ENCODE data around the gene TUBB. TPM values are rescaled to one million over a fixed set of nuclear protein-coding genes. Genes with fewer than 3 reads are reported as not detected.

The TUBB gene
- total and polyA plus RNA-seq, 2 donors (not counting 1 experiment from before 2014, with no cell fraction given): 102 to 295 TPM

DNA sequence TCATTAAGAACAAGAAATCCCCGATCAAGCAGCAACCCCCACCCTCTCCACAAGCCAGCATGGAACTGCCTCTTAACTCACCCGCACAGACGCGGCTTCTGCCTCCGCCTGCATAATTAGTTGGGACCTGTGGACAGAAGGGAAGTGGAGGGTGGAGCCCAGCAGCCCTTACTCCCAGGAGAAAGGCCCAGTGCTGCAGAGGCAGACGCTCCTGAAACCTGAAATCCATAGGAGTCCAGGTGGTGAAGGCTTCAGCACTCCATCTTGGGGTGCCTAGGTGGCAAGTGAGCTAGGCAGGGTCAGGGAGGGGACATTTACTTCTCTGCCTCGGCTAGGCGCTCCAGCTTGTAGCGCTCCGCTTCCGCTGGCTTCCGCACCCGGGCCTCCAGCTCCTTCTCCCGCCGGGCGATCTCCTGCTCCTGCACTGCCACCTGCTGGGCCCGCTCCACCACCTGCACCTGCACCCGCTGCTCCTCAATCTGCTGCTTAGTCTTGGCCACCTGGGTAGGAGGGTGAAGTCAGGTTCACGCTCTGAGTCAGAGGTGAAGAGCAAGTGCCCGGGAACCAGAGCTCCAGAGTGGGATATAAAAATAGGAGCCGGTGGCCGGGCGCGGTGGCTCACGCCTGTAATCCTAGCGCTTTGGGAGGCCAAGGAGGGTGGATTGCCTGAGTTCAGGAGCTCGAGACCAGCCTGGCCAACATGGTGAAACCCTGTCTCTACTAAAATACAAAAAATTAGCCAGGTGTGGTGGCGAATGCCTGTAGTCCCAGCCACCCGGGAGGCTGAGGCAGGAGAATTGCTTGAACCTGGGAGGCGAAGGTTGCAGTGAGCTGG is 10.7 kb downstream of the TUBB start:
- peak overlapping the region; percentile 67 for H2AFZ ChIP-seq (ENCODE audit: insufficient read depth, low read depth, low read length, poor library complexity, severe bottlenecking)
- TF ChIP-seq, protein P1, sequence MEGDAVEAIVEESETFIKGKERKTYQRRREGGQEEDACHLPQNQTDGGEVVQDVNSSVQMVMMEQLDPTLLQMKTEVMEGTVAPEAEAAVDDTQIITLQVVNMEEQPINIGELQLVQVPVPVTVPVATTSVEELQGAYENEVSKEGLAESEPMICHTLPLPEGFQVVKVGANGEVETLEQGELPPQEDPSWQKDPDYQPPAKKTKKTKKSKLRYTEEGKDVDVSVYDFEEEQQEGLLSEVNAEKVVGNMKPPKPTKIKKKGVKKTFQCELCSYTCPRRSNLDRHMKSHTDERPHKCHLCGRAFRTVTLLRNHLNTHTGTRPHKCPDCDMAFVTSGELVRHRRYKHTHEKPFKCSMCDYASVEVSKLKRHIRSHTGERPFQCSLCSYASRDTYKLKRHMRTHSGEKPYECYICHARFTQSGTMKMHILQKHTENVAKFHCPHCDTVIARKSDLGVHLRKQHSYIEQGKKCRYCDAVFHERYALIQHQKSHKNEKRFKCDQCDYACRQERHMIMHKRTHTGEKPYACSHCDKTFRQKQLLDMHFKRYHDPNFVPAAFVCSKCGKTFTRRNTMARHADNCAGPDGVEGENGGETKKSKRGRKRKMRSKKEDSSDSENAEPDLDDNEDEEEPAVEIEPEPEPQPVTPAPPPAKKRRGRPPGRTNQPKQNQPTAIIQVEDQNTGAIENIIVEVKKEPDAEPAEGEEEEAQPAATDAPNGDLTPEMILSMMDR (IDR thresholded peaks at IDR 0.05): peak; percentile 77
- TF ChIP-seq EZH2 (IDR thresholded peaks at IDR 0.05; ENCODE audit: borderline replicate concordance, insufficient read depth, low read depth, low read length, poor library complexity, severe bottlenecking): no peak
- no peaks in the 10 kb centered on the region for H3K9me3 ChIP-seq (ENCODE audit: control extremely low read depth in 1 of 3, control insufficient read depth in 2 of 3, insufficient read depth in 1 of 3, low read length in 2 of 3)
- DNase-seq (peak; percentile 86), ATAC-seq (ENCODE audit: low read depth) (peak; percentile 89)
- CTCF ChIA-PET: interaction anchor here (0.5 to 22.5 kb wide), 46 partner anchors 8 to 372 kb away, joined by 3 to 963 read pairs (median 4); partner anchors contain the start of genes ABCF1, ATAT1, C6orf136 and DHX16
- Mint-ChIP-seq H3K27me3 (no peaks in the 10 kb centered on the region), H3K27ac (peak overlapping the region; percentile 42), H3K4me3 (peak overlapping the region; percentile 40), H3K9me3 (ENCODE audit: insufficient read depth) (no peaks in the 10 kb centered on the region), H3K4me1 (peaks cover 25% of the 10 kb centered on the region)
- no peaks in the 10 kb centered on the region for H3K27me3 ChIP-seq (replicated peaks in 1 of 4; ENCODE audit: control extremely low read depth in 1 of 4, control insufficient read depth in 3 of 4, insufficient read depth in 4 of 4, low read length in 3 of 4)
- peak overlapping the region; percentile 79 for H3K4me2 ChIP-seq (replicated peaks; ENCODE audit: low read depth, low read length, poor library complexity, severe bottlenecking)
- WGBS (ENCODE audit: insufficient coverage): 19% methylated on average over 21 of the region's 30 CpGs
- POLR2A ChIA-PET: interaction anchor here (0.5 to 2.2 kb wide), 9 partner anchors 8 to 249 kb away, joined by 3 to 14 read pairs (median 4); partner anchors contain the start of gene DHX16
- peaks cover 3 to 31% of the 10 kb centered on the region in 2 experiments for H3K36me3 ChIP-seq (replicated peaks in 1 of 2; ENCODE audit: control extremely low read depth in 1 of 2, control insufficient read depth in 1 of 2, extremely low read depth in 1 of 2, insufficient read depth in 2 of 2, low read length in 1 of 2)
- H3K4me1 ChIP-seq (ENCODE audit: control insufficient read depth in 2 of 2, insufficient read depth in 2 of 2, low read length in 2 of 2): peaks cover 22 to 23% of the 10 kb centered on the region in 2 donors
- H3K79me2 ChIP-seq (ENCODE audit: control insufficient read depth, insufficient read depth, low read length): peaks cover 64% of the 10 kb centered on the region
- H3K27ac ChIP-seq (ENCODE audit: low read length in 2 of 2): no peak overlapping the region
- intact Hi-C loops (cut with micrococcal nuclease): loop anchor here (1.0 to 2.0 kb wide), 3 partner anchors 105 to 248 kb away; partner anchors contain the start of gene ATAT1
- peak overlapping the region in 3 of 5 experiments; percentile 5 to 29 (median 25) for H3K4me3 ChIP-seq (ENCODE audit: control extremely low read depth in 1 of 5, extremely low read depth in 1 of 5, insufficient read depth in 1 of 5, low read depth in 2 of 5, low read length in 4 of 5)
- peaks cover 11% of the 10 kb centered on the region for H4K20me1 ChIP-seq (ENCODE audit: control insufficient read depth, insufficient read depth, low read length, poor library complexity, severe bottlenecking)
- H3K9ac ChIP-seq (ENCODE audit: low read length): peak overlapping the region; percentile 28

Data from B cell (primary cell).